PC-9 (cell line): ENCODE measurements around the gene BTG3. TPM values are rescaled to one million over a fixed set of nuclear protein-coding genes. Genes with fewer than 3 reads are reported as not detected.

Experiments
- BruUV-seq: library from RNA; stranded (reverse); fragments of 400-500 nt; replicated peaks from 2 replicates; lab custom pipeline; 2021; lab: Mats Ljungman, UMichigan
- CTCF ChIA-PET: fragments of 300-600 bp; sonication (Branson Sonifier 250); formaldehyde crosslinking; loops from one replicate; lab custom pipeline; 2022; ENCODE audit warnings: antibody characterized with exemption; lab: Charles Lee
- POLR2A ChIA-PET: fragments of 300-600 bp; sonication (Branson Sonifier 250); formaldehyde crosslinking; loops from one replicate; lab custom pipeline; 2022; ENCODE audit warnings: antibody characterized with exemption; ENCODE audit not compliant: unreplicated experiment; lab: Charles Lee
- DNase-seq, 2 experiments: peaks; one replicate each; pipeline versions ENCODE4 v3.0.0 to v3.0.0-alpha.2; 2015 to 2022; ENCODE audit warnings: mixed read lengths in 1 of 2
- H2AFZ ChIP-seq: fragments of 200-600 bp; sonication (generic); 2 replicates; pipeline ENCODE4 v1.8.1; 2017; ENCODE audit warnings: antibody characterized with exemption
- H3F3A ChIP-seq: fragments of 200-600 bp; sonication (generic); 2 replicates; pipeline ENCODE4 v1.8.1; 2017; ENCODE audit warnings: antibody characterized with exemption, mild to moderate bottlenecking, low read depth; ENCODE audit not compliant: insufficient read depth
- H3K27ac ChIP-seq: fragments of 200-600 bp; sonication (generic); 2 replicates; pipeline ENCODE4 v1.6.1; 2016; ENCODE audit warnings: mixed run types
- H3K27me3 ChIP-seq: fragments of 200-600 bp; sonication (generic); 2 replicates; pipeline ENCODE4 v1.6.1; 2016; ENCODE audit warnings: low read depth, mixed run types; ENCODE audit not compliant: insufficient read depth
- H3K36me3 ChIP-seq: fragments of 200-600 bp; sonication (generic); 2 replicates; pipeline ENCODE4 v1.6.1; 2016; ENCODE audit warnings: low read depth, mixed run types
- H3K4me1 ChIP-seq: fragments of 200-600 bp; sonication (generic); replicated peaks from 2 replicates; pipeline ENCODE4 v1.6.1; 2016; ENCODE audit warnings: mixed run types; ENCODE audit not compliant: insufficient read depth
- H3K4me2 ChIP-seq: fragments of 200-600 bp; sonication (generic); 2 replicates; pipeline ENCODE4 v1.6.1; 2017; ENCODE audit warnings: mixed run types
- H3K4me3 ChIP-seq: fragments of 200-600 bp; sonication (generic); 2 replicates; pipeline ENCODE4 v1.6.1; 2016; ENCODE audit warnings: mixed run types
- H3K79me2 ChIP-seq: fragments of 200-600 bp; sonication (generic); 2 replicates; pipeline ENCODE4 v1.6.1; 2017; ENCODE audit warnings: low read depth, mixed run types
- H3K9me2 ChIP-seq: fragments of 200-600 bp; sonication (generic); 2 replicates; pipeline ENCODE4 v1.8.1; 2017; ENCODE audit warnings: mild to moderate bottlenecking; ENCODE audit not compliant: insufficient read depth
- H3K9me3 ChIP-seq: fragments of 200-600 bp; sonication (generic); 2 replicates; pipeline ENCODE4 v1.8.1; 2016; ENCODE audit warnings: low read depth; ENCODE audit not compliant: insufficient read depth
- H4K20me1 ChIP-seq: fragments of 200-600 bp; sonication (generic); 2 replicates; pipeline ENCODE4 v1.8.1; 2017; ENCODE audit not compliant: insufficient read depth
- EZH2 ChIP-seq: fragments of 200-600 bp; sonication (generic); IDR thresholded peaks from 2 replicates; pipeline ENCODE4 v1.8.0; 2017; ENCODE audit warnings: antibody characterized with exemption, low read depth
- intact Hi-C: fragments of 100-400 bp; cut with micrococcal nuclease; formaldehyde crosslinking; loops from one replicate; pipeline ENCODE4 v1.10.0; 2022; ENCODE audit not compliant: unreplicated experiment
- total RNA-seq: library from RNA; stranded (reverse); gene quantifications from 2 replicates; pipeline ENCODE4 v1.2.3, GENCODE V29; 2021
- TF ChIP-seq, protein P1 (sequence below): fragments of 200-600 bp; sonication (generic); conservative IDR thresholded peaks from 2 replicates; pipeline ENCODE4 v1.6.1; 2017; ENCODE audit warnings: mixed run types, antibody characterized with exemption, mild to moderate bottlenecking, moderate library complexity

Gene BTG3
- total RNA-seq, 1 experiment from 2014 or later = 24.3 TPM

DNA sequence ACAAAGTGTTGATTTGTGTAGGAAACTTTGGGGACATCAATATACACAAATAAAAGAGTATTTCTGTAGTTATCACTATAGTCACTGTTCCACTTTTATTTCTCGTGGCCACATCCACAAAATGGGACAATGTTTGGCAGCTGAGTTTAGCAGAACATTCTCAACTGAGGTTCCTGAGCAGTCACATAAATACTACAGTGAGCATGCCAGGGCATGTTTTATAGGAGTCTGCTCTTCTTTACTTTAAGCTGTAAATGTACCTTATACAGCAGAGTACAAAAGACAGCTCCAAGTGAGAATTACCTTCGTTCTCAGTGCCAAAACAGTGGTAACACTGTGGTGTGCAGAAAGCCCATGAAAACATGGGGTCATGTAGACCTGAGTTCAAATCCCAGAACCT, 5.0 kb downstream of the BTG3 start:
- Histone ChIP-seq H3K27ac (no peak overlapping the region), H2AFZ (no peak overlapping the region)
- POLR2A ChIA-PET = no interaction called here

DNA sequence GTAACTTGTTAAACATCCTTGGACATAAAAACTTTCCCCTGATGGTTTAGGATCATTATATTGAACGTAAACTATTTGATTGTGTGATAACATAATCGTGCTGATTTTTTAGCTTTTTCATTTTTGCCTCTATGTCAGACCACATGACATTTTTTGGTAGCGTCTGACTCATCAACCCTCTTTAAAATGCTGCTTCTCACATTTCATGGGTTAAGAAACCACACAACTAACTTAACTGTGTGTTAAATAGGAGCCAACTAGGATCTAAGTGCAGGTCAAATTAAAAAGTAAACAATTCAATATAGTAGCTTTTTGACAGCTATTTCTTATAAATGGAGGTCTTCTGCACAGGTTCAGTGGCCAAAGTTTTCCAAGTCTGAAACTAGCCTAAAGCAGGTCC, 9.8 kb downstream of the BTG3 start:
- Histone ChIP-seq H3K4me1 (peaks cover 9% of the 10 kb centered on the region; the same call in 1 of the 2 replicates), H3K79me2 (peaks cover 5% of the 10 kb centered on the region; the same call in 1 of the 2 replicates), H2AFZ (no peak overlapping the region), H3K4me2 (no peak overlapping the region), H3K27me3 (no peaks in the 10 kb centered on the region), H3K36me3 (peaks cover 14% of the 10 kb centered on the region; the same call in 1 of the 2 replicates), H3F3A (0 out of 2 replicates have a peak, but pooled peaks cover 4% of the 10 kb centered on the region), H3K9me3 (no peaks in the 10 kb centered on the region), H3K4me3 (no peak overlapping the region), H3K27ac (no peak overlapping the region), H4K20me1 (no peaks in the 10 kb centered on the region), H3K9me2 (no peaks in the 10 kb centered on the region)
- BruUV-seq = no TSS peak
- no peak for TF ChIP-seq EZH2
- TF ChIP-seq, protein P1, sequence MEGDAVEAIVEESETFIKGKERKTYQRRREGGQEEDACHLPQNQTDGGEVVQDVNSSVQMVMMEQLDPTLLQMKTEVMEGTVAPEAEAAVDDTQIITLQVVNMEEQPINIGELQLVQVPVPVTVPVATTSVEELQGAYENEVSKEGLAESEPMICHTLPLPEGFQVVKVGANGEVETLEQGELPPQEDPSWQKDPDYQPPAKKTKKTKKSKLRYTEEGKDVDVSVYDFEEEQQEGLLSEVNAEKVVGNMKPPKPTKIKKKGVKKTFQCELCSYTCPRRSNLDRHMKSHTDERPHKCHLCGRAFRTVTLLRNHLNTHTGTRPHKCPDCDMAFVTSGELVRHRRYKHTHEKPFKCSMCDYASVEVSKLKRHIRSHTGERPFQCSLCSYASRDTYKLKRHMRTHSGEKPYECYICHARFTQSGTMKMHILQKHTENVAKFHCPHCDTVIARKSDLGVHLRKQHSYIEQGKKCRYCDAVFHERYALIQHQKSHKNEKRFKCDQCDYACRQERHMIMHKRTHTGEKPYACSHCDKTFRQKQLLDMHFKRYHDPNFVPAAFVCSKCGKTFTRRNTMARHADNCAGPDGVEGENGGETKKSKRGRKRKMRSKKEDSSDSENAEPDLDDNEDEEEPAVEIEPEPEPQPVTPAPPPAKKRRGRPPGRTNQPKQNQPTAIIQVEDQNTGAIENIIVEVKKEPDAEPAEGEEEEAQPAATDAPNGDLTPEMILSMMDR = no peak
- POLR2A ChIA-PET = interaction anchor here (0.7 kb wide), 1 partner anchor 68 kb away, joined by 8 read pairs; no protein-coding TSS in a partner anchor
- DNase-seq = peak in 1 of 2 experiments; percentile 37
- intact Hi-C loops = no loop called here
- CTCF ChIA-PET = no interaction called here

More for the DNA sequence above, 5.0 kb downstream of the BTG3 start:
- no peak for TF ChIP-seq EZH2
- TF ChIP-seq, protein P1 = no peak
- no peaks in the 10 kb centered on the region for H3K27me3 ChIP-seq
- no peaks in the 10 kb centered on the region for H3F3A ChIP-seq
- H3K4me3 ChIP-seq = no peak overlapping the region
- intact Hi-C loops = no loop called here
- CTCF ChIA-PET = no interaction called here
- peaks cover 44% of the 10 kb centered on the region for H3K79me2 ChIP-seq
- BruUV-seq = no TSS peak
- H3K9me2 ChIP-seq = no peaks in the 10 kb centered on the region
- no peak overlapping the region for H3K4me2 ChIP-seq
- no peaks in the 10 kb centered on the region for H4K20me1 ChIP-seq
- peaks cover 14% of the 10 kb centered on the region; the same call in 1 of the 2 replicates for H3K36me3 ChIP-seq
- H3K4me1 ChIP-seq = peaks cover 19% of the 10 kb centered on the region
- H3K9me3 ChIP-seq = no peaks in the 10 kb centered on the region
- DNase-seq = no peak

DNA sequence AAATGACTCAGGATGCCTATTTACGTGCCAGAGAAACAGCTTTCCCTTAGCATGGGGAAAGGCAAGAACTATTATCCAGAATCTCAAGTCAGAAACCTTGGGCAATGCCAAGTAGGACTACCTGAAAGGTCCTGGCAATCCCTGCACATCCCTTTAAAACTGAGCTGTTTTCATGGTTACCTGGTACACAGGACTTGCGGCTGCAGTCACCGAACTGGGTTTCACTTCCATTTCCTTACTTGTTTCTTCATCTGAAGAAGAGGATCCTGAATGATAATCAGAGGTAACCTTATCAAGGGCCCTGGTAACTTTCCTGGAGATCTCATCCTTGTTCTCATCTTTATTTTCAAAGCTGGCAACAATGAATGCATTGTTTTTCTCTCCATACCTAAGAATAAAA, 14.3 kb downstream of the BTG3 start:
- H2AFZ ChIP-seq = no peak overlapping the region
- no peaks in the 10 kb centered on the region for H3K9me2 ChIP-seq
- no peaks in the 10 kb centered on the region; the same call in 1 of the 2 replicates for H4K20me1 ChIP-seq
- TF ChIP-seq EZH2 = no peak
- TF ChIP-seq, protein P1 = no peak
- no peak overlapping the region for H3K4me3 ChIP-seq
- peaks cover 34% of the 10 kb centered on the region for H3K36me3 ChIP-seq
- intact Hi-C loops = no loop called here
- H3F3A ChIP-seq = 0 out of 2 replicates have a peak, but pooled peaks cover 4% of the 10 kb centered on the region
- H3K9me3 ChIP-seq = no peaks in the 10 kb centered on the region
- no peak overlapping the region for H3K27ac ChIP-seq
- no TSS peak for BruUV-seq
- H3K4me2 ChIP-seq = no peak overlapping the region
- no peaks in the 10 kb centered on the region for H3K79me2 ChIP-seq
- CTCF ChIA-PET = no interaction called here
- no peaks in the 10 kb centered on the region for H3K27me3 ChIP-seq
- peaks cover 9% of the 10 kb centered on the region; the same call in 1 of the 2 replicates for H3K4me1 ChIP-seq
- no peak for DNase-seq
- POLR2A ChIA-PET = no interaction called here
